ENCODE data around the gene ALG12. TPM values are rescaled to one million over a fixed set of nuclear protein-coding genes. Genes with fewer than 3 reads are reported as not detected.

Gene ALG12
- total and polyA plus RNA-seq, 2 experiments from 2014 or later = 18.7 to 23.3 TPM

DNA sequence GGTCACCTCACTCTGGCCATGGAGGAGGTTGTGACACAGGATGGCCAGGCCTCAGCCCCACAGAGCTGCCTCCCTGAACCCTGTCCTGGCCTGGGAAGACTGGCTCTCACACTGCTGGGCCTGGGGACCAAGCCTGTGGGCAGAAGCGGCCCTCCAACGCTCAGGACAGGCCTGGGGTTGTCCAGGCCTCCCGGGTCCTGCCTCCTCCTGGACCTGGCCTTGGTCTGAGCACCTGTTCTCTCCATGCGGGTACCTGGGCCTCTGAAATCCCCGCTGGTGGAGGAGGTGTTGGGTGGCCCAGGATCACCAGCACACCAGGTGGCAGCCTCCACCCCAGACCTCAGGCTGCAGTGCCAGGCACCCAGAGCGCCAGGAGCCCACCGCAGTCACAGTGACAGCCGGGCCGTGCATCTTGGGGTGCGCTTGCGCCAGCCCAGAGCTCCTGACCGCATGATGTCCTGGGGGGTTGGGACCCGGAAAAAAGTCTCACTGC lies 26.2 kb upstream of the ALG12 start:
- peaks cover 14% of the 10 kb centered on the region for H3K4me1 Mint-ChIP-seq
- Histone ChIP-seq H3K4me1 (ENCODE audit: insufficient read depth) (peaks cover 10% of the 10 kb centered on the region; the same call in 1 of the 2 replicates), H3K27ac (ENCODE audit: low read depth) (no peak overlapping the region), H3K36me3 (ENCODE audit: insufficient read depth) (no peaks in the 10 kb centered on the region), H2AFZ (no peak overlapping the region), H4K20me1 (replicated peaks; ENCODE audit: insufficient read depth) (no peaks in the 10 kb centered on the region), H3K27me3 (ENCODE audit: insufficient read depth) (no peaks in the 10 kb centered on the region), H3F3A (replicated peaks; ENCODE audit: low read depth) (0 out of 2 replicates have a peak, but pooled peaks cover 2% of the 10 kb centered on the region), H3K4me3 (no peak overlapping the region), H3K4me2 (no peak overlapping the region), H3K79me2 (replicated peaks; ENCODE audit: insufficient read depth) (no peaks in the 10 kb centered on the region), H3K9me2 (ENCODE audit: insufficient read depth) (no peaks in the 10 kb centered on the region)
- H3K27ac Mint-ChIP-seq = no peak overlapping the region
- no peaks in the 10 kb centered on the region for H3K27me3 Mint-ChIP-seq (ENCODE audit: insufficient read depth, low read depth, poor library complexity)
- ATAC-seq (no peak), DNase-seq (ENCODE audit: low spot score) (no peak)
- TF ChIP-seq CREB1 (CRISPR knock-in tag; IDR thresholded peaks at IDR 0.05; ENCODE audit: low read depth) = no peak
- no peak for TF ChIP-seq JUNB (IDR thresholded peaks at IDR 0.05; ENCODE audit: unreplicated experiment)
- no peak for TF ChIP-seq ZNF462 (CRISPR knock-in tag; IDR thresholded peaks at IDR 0.05)
- H3K36me3 Mint-ChIP-seq (ENCODE audit: low read depth) = peaks cover 3% of the 10 kb centered on the region; the same call in 1 of the 3 replicates
- H3K9me3 Mint-ChIP-seq = peaks cover 8% of the 10 kb centered on the region; the same call in 2 of the 3 replicates
- H3K4me3 Mint-ChIP-seq = no peak overlapping the region

DNA sequence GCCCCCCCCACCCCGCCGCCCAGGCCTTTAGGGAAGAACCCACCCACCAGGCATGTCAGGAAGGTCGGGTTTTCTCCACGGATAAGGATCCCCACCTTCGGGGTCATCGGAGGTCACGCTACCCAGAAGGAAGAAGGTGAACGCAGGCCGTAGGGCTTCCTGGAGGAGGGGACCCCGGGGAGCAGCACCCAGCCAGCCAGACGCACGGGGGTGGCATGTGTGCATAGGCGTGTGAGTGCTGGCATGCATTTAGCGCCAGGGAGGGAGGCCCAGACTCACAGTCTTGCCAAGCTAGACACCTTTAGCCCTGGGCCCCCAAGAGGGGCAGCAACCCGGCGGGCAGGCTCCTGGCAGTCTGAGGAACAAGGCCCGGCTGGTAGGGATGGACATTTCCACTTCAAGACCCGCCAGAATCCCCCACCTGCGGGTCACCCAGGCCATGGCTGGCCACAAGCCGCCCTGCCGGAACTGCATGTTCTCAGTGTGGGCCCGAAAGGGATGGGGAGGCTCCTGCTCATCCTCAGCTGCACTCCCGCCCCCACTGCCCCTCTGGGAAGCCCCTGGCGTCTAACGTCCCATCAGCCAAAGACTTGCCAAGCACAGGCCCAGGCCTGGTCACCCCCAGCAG lies 25.6 kb upstream of the ALG12 start:
- Mint-ChIP-seq H3K4me1 (peaks cover 14% of the 10 kb centered on the region), H3K4me3 (no peak overlapping the region), H3K27ac (no peak overlapping the region), H3K36me3 (ENCODE audit: low read depth) (peaks cover 3% of the 10 kb centered on the region; the same call in 1 of the 3 replicates), H3K9me3 (peaks cover 8% of the 10 kb centered on the region; the same call in 2 of the 3 replicates), H3K27me3 (ENCODE audit: insufficient read depth, low read depth, poor library complexity) (peaks cover 3% of the 10 kb centered on the region)
- Histone ChIP-seq H2AFZ (no peak overlapping the region), H3K36me3 (ENCODE audit: insufficient read depth) (no peaks in the 10 kb centered on the region), H3F3A (replicated peaks; ENCODE audit: low read depth) (0 out of 2 replicates have a peak, but pooled peaks cover 2% of the 10 kb centered on the region), H3K79me2 (replicated peaks; ENCODE audit: insufficient read depth) (no peaks in the 10 kb centered on the region), H4K20me1 (replicated peaks; ENCODE audit: insufficient read depth) (no peaks in the 10 kb centered on the region), H3K4me3 (no peak overlapping the region), H3K4me2 (no peak overlapping the region), H3K9me2 (ENCODE audit: insufficient read depth) (no peaks in the 10 kb centered on the region), H3K27me3 (ENCODE audit: insufficient read depth) (no peaks in the 10 kb centered on the region), H3K4me1 (ENCODE audit: insufficient read depth) (peaks cover 10% of the 10 kb centered on the region; the same call in 1 of the 2 replicates), H3K27ac (ENCODE audit: low read depth) (no peak overlapping the region)
- ATAC-seq (no peak), DNase-seq (ENCODE audit: low spot score) (no peak)
- TF ChIP-seq NANOG (IDR thresholded peaks at IDR 0.05; ENCODE audit: borderline replicate concordance) (no peak), EZH2phosphoT487 (IDR thresholded peaks at IDR 0.05; ENCODE audit: unreplicated experiment) (no peak), CTCF (conservative IDR thresholded peaks at IDR 0.05; ENCODE audit: low read depth in 2 of 2) (no peak), ZNF114 (CRISPR knock-in tag; IDR thresholded peaks at IDR 0.05) (no peak), CREB1 (CRISPR knock-in tag; IDR thresholded peaks at IDR 0.05; ENCODE audit: low read depth) (no peak), POLR2AphosphoS5 (IDR thresholded peaks at IDR 0.05; ENCODE audit: low read depth) (no peak)
- TF ChIP-seq, protein P1, sequence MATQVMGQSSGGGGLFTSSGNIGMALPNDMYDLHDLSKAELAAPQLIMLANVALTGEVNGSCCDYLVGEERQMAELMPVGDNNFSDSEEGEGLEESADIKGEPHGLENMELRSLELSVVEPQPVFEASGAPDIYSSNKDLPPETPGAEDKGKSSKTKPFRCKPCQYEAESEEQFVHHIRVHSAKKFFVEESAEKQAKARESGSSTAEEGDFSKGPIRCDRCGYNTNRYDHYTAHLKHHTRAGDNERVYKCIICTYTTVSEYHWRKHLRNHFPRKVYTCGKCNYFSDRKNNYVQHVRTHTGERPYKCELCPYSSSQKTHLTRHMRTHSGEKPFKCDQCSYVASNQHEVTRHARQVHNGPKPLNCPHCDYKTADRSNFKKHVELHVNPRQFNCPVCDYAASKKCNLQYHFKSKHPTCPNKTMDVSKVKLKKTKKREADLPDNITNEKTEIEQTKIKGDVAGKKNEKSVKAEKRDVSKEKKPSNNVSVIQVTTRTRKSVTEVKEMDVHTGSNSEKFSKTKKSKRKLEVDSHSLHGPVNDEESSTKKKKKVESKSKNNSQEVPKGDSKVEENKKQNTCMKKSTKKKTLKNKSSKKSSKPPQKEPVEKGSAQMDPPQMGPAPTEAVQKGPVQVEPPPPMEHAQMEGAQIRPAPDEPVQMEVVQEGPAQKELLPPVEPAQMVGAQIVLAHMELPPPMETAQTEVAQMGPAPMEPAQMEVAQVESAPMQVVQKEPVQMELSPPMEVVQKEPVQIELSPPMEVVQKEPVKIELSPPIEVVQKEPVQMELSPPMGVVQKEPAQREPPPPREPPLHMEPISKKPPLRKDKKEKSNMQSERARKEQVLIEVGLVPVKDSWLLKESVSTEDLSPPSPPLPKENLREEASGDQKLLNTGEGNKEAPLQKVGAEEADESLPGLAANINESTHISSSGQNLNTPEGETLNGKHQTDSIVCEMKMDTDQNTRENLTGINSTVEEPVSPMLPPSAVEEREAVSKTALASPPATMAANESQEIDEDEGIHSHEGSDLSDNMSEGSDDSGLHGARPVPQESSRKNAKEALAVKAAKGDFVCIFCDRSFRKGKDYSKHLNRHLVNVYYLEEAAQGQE (IDR thresholded peaks at IDR 0.05; ENCODE audit: unreplicated experiment) = no peak

Data from GM23338 (cell line).